Measurements from ENCODE around the gene C19orf38.
A peak's percentile ranks its signal among the peaks of the same experiment; 100 is the strongest.

Gene C19orf38

GRCh38 chr19:10815969-10816644 lies 32.1 kb upstream of the C19orf38 start:
- Histone ChIP-seq H3K18ac (ENCODE audit: low read depth in 1 of 2, low read length in 2 of 2) (no peak overlapping the region), H3K23ac (ENCODE audit: low read length in 2 of 2) (no peak overlapping the region), H2AK5ac (ENCODE audit: low read length, severe bottlenecking) (peak overlapping the region; percentile 53), H3K9ac (ENCODE audit: low read length) (peak overlapping the region; percentile 100), H3K79me1 (replicated peaks; ENCODE audit: low read length, poor library complexity, severe bottlenecking) (peaks cover 36% of the 10 kb centered on the region), H3K4me3 (ENCODE audit: insufficient read depth in 1 of 2, low read depth in 1 of 2, low read length in 2 of 2) (peak overlapping the region in 1 of 2 experiments; percentile 94), H4K91ac (ENCODE audit: low read length) (no peak overlapping the region), H3K9me3 (ENCODE audit: control insufficient read depth, low read length) (no peaks in the 10 kb centered on the region), H3K4me2 (ENCODE audit: low read length, poor library complexity, severe bottlenecking) (no peak overlapping the region), H4K8ac (ENCODE audit: low read length) (peak overlapping the region; percentile 1), H3K4me1 (ENCODE audit: control insufficient read depth, insufficient read depth, low read depth, low read length) (peaks cover 25% of the 10 kb centered on the region), H2BK12ac (ENCODE audit: low read length in 2 of 2) (peak overlapping the region in 1 of 2 experiments; percentile 16), H3K14ac (ENCODE audit: low read length in 2 of 2) (no peak overlapping the region), H3K27ac (ENCODE audit: low read length, poor library complexity, severe bottlenecking) (no peak overlapping the region), H3K4ac (ENCODE audit: low read depth in 1 of 2, low read length in 2 of 2) (no peak overlapping the region), H2AFZ (ENCODE audit: low read depth, low read length) (no peak overlapping the region), H2BK5ac (ENCODE audit: low read depth, low read length, poor library complexity, severe bottlenecking) (no peak overlapping the region), H3K27me3 (ENCODE audit: control insufficient read depth in 1 of 2, insufficient read depth in 1 of 2, low read length in 2 of 2) (no peaks in the 10 kb centered on the region), H2BK120ac (ENCODE audit: low read depth, low read length) (no peak overlapping the region), H3K36me3 (ENCODE audit: control insufficient read depth in 1 of 2, insufficient read depth in 2 of 2, low read depth in 1 of 2, low read length in 2 of 2) (peaks cover 63 to 80% of the 10 kb centered on the region in 2 experiments), H2BK15ac (ENCODE audit: low read depth, poor library complexity, severe bottlenecking) (peak overlapping the region; percentile 15)
- no peak for DNase-seq
- WGBS, result 91% methylated on average over 20 of the region's 21 CpGs

DNA sequence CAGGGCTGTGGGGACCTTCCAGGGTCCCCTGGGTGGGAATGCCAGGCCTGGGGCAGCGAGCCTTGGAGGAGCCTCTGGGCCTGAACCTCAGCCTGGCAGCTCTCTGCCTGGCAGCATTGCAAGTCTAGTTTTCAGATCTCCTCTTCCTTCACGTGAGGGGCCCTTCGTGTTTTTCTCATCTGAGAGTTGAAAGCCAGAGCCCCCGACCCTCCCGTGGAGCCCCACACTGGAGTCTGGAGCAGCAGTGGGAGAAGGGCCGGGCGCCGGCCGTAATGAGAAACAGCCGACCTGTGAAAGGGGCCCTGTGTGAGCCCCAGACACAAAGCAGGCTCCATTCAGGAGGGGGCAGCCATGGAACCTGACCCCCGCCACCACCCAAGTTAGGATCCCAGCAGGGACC lies 31.5 kb upstream of the C19orf38 start:
- Histone ChIP-seq H3K4me2 (ENCODE audit: low read length, poor library complexity, severe bottlenecking) (no peak overlapping the region), H2AFZ (ENCODE audit: low read depth, low read length) (no peak overlapping the region), H3K4me3 (ENCODE audit: insufficient read depth in 1 of 2, low read depth in 1 of 2, low read length in 2 of 2) (peak overlapping the region in 1 of 2 experiments; percentile 94), H2BK15ac (ENCODE audit: low read depth, poor library complexity, severe bottlenecking) (no peak overlapping the region), H3K4me1 (ENCODE audit: control insufficient read depth, insufficient read depth, low read depth, low read length) (peaks cover 25% of the 10 kb centered on the region), H3K9me3 (ENCODE audit: control insufficient read depth, low read length) (no peaks in the 10 kb centered on the region), H3K36me3 (ENCODE audit: control insufficient read depth in 1 of 2, insufficient read depth in 2 of 2, low read depth in 1 of 2, low read length in 2 of 2) (peaks cover 61 to 80% of the 10 kb centered on the region in 2 experiments), H4K8ac (ENCODE audit: low read length) (peak overlapping the region; percentile 1), H2BK5ac (ENCODE audit: low read depth, low read length, poor library complexity, severe bottlenecking) (no peak overlapping the region), H3K18ac (ENCODE audit: low read depth in 1 of 2, low read length in 2 of 2) (no peak overlapping the region), H3K14ac (ENCODE audit: low read length in 2 of 2) (no peak overlapping the region), H2AK5ac (ENCODE audit: low read length, severe bottlenecking) (no peak overlapping the region), H3K23ac (ENCODE audit: low read length in 2 of 2) (no peak overlapping the region), H3K79me1 (replicated peaks; ENCODE audit: low read length, poor library complexity, severe bottlenecking) (peaks cover 36% of the 10 kb centered on the region), H2BK120ac (ENCODE audit: low read depth, low read length) (no peak overlapping the region), H3K9ac (ENCODE audit: low read length) (peak overlapping the region; percentile 100), H4K91ac (ENCODE audit: low read length) (no peak overlapping the region), H3K27me3 (ENCODE audit: control insufficient read depth in 1 of 2, insufficient read depth in 1 of 2, low read length in 2 of 2) (no peaks in the 10 kb centered on the region), H3K27ac (ENCODE audit: low read length, poor library complexity, severe bottlenecking) (no peak overlapping the region), H2BK12ac (ENCODE audit: low read length in 2 of 2) (no peak overlapping the region), H3K4ac (ENCODE audit: low read depth in 1 of 2, low read length in 2 of 2) (no peak overlapping the region)
- DNase-seq, result no peak
- 95% methylated on average over 11 of the region's 11 CpGs for WGBS

GRCh38 chr19:10817291-10818038 lies 30.8 kb upstream of the C19orf38 start:
- no peak overlapping the region for H3K4me2 ChIP-seq (ENCODE audit: low read length, poor library complexity, severe bottlenecking)
- peaks cover 56 to 80% of the 10 kb centered on the region in 2 experiments for H3K36me3 ChIP-seq (ENCODE audit: control insufficient read depth in 1 of 2, insufficient read depth in 2 of 2, low read depth in 1 of 2, low read length in 2 of 2)
- H3K9ac ChIP-seq (ENCODE audit: low read length), result peak overlapping the region; percentile 100
- 84% methylated on average over 42 of the region's 42 CpGs for WGBS
- H3K27me3 ChIP-seq (ENCODE audit: control insufficient read depth in 1 of 2, insufficient read depth in 1 of 2, low read length in 2 of 2), result no peaks in the 10 kb centered on the region
- peak overlapping the region in 1 of 2 experiments; percentile 38 for H2BK12ac ChIP-seq (ENCODE audit: low read length in 2 of 2)
- no peak overlapping the region for H3K14ac ChIP-seq (ENCODE audit: low read length in 2 of 2)
- H2BK5ac ChIP-seq (ENCODE audit: low read depth, low read length, poor library complexity, severe bottlenecking), result no peak overlapping the region
- peak; percentile 67 for DNase-seq
- H3K4ac ChIP-seq (ENCODE audit: low read depth in 1 of 2, low read length in 2 of 2), result peak overlapping the region in 1 of 2 experiments; percentile 7
- H4K91ac ChIP-seq (ENCODE audit: low read length), result no peak overlapping the region
- no peak overlapping the region for H2AFZ ChIP-seq (ENCODE audit: low read depth, low read length)
- peak overlapping the region in 1 of 2 experiments; percentile 61 for H3K18ac ChIP-seq (ENCODE audit: low read depth in 1 of 2, low read length in 2 of 2)
- no peak overlapping the region for H4K8ac ChIP-seq (ENCODE audit: low read length)
- H2BK15ac ChIP-seq (ENCODE audit: low read depth, poor library complexity, severe bottlenecking), result no peak overlapping the region
- H3K79me1 ChIP-seq (replicated peaks; ENCODE audit: low read length, poor library complexity, severe bottlenecking), result peaks cover 32% of the 10 kb centered on the region
- no peak overlapping the region for H2AK5ac ChIP-seq (ENCODE audit: low read length, severe bottlenecking)
- no peak overlapping the region for H3K27ac ChIP-seq (ENCODE audit: low read length, poor library complexity, severe bottlenecking)
- no peaks in the 10 kb centered on the region for H3K9me3 ChIP-seq (ENCODE audit: control insufficient read depth, low read length)
- peaks cover 22% of the 10 kb centered on the region for H3K4me1 ChIP-seq (ENCODE audit: control insufficient read depth, insufficient read depth, low read depth, low read length)
- no peak overlapping the region for H3K23ac ChIP-seq (ENCODE audit: low read length in 2 of 2)
- no peak overlapping the region for H2BK120ac ChIP-seq (ENCODE audit: low read depth, low read length)
- peak overlapping the region in 1 of 2 experiments; percentile 94 for H3K4me3 ChIP-seq (ENCODE audit: insufficient read depth in 1 of 2, low read depth in 1 of 2, low read length in 2 of 2)

Measured in mesenchymal stem cell (in vitro differentiated cells and primary cell).